MM.1S (cell line): ENCODE measurements around the gene EIF2B2.
"Not testable (repeated sequence)": the region's sequence is repeated elsewhere in the genome, so short reads cannot be mapped to it uniquely, and the experiment has no call there.

Source experiments
- DNase-seq: peaks from one replicate; pipeline ENCODE4 v3.0.0-alpha.2; 2015
- H2AFZ ChIP-seq: fragments of 300-600 bp; sonication (generic); 2 replicates; pipeline ENCODE4 v1.6.0; 2016; ENCODE audit warnings: antibody characterized with exemption, low read length
- H3F3A ChIP-seq: fragments of 300-600 bp; sonication (generic); 2 replicates; pipeline ENCODE4 v1.6.1; 2016; ENCODE audit warnings: mild to moderate bottlenecking, antibody characterized with exemption, low read length, moderate library complexity, mixed read lengths; ENCODE audit not compliant: insufficient read depth
- H3K27ac ChIP-seq: fragments of 300-600 bp; sonication (generic); 2 replicates; pipeline ENCODE4 v1.5.1; 2016; ENCODE audit warnings: mild to moderate bottlenecking, low read length
- H3K27me3 ChIP-seq: fragments of 300-600 bp; sonication (generic); replicated peaks from 2 replicates; pipeline ENCODE4 v1.6.0; 2016; ENCODE audit warnings: low read length; ENCODE audit not compliant: insufficient read depth
- H3K36me3 ChIP-seq: fragments of 300-600 bp; sonication (generic); replicated peaks from 2 replicates; pipeline ENCODE4 v1.6.1; 2016; ENCODE audit warnings: mild to moderate bottlenecking, low read length, mixed read lengths; ENCODE audit not compliant: insufficient read depth
- H3K4me1 ChIP-seq: fragments of 300-600 bp; sonication (generic); 2 replicates; pipeline ENCODE4 v1.6.1; 2016; ENCODE audit warnings: low read length, mixed read lengths
- H3K4me2 ChIP-seq: fragments of 300-600 bp; sonication (generic); 2 replicates; pipeline ENCODE4 v1.6.0; 2016; ENCODE audit warnings: low read depth, low read length
- H3K4me3 ChIP-seq: fragments of 300-600 bp; sonication (generic); 2 replicates; pipeline ENCODE4 v1.5.1; 2016; ENCODE audit warnings: low read length, mixed read lengths
- H3K79me2 ChIP-seq: fragments of 300-600 bp; sonication (generic); 2 replicates; pipeline ENCODE4 v1.6.1; 2016; ENCODE audit warnings: mixed run types, low read length, mixed read lengths
- H3K9ac ChIP-seq: fragments of 300-600 bp; sonication (generic); 2 replicates; pipeline ENCODE4 v1.6.1; 2016; ENCODE audit warnings: low read length, mixed read lengths
- H3K9me2 ChIP-seq: fragments of 300-600 bp; sonication (generic); replicated peaks from 2 replicates; pipeline ENCODE4 v1.6.1; 2016; ENCODE audit warnings: mild to moderate bottlenecking, low read length, mixed read lengths; ENCODE audit not compliant: insufficient read depth
- H3K9me3 ChIP-seq: fragments of 300-600 bp; sonication (generic); replicated peaks from 2 replicates; pipeline ENCODE4 v1.6.1; 2016; ENCODE audit warnings: mild to moderate bottlenecking, low read length, mixed read lengths; ENCODE audit not compliant: insufficient read depth
- H4K20me1 ChIP-seq: fragments of 300-600 bp; sonication (generic); 2 replicates; pipeline ENCODE4 v1.6.1; 2016; ENCODE audit warnings: mild to moderate bottlenecking, low read length, moderate library complexity, mixed read lengths; ENCODE audit not compliant: insufficient read depth
- CTCF ChIP-seq: fragments of 300-600 bp; sonication (generic); IDR thresholded peaks from 2 replicates; pipeline ENCODE4 v1.5.1; 2016; ENCODE audit warnings: antibody characterized with exemption, low read length, mixed read lengths
- EZH2 ChIP-seq: fragments of 300-600 bp; sonication (generic); optimal IDR thresholded peaks from 2 replicates; pipeline ENCODE3; 2017; ENCODE audit warnings: low read depth, mild to moderate bottlenecking, antibody characterized with exemption, low read length, mixed read lengths
- EZH2phosphoT487 ChIP-seq: fragments of 300-600 bp; sonication (generic); IDR thresholded peaks from 2 replicates; pipeline ENCODE4 v1.6.1; 2018; ENCODE audit warnings: antibody characterized with exemption, low read length

EIF2B2 gene

GRCh38 chr14:74988131-74988530, 14.6 kb upstream of the EIF2B2 start:
- H3K36me3 ChIP-seq = no peaks in the 10 kb centered on the region
- no peaks in the 10 kb centered on the region for H3K79me2 ChIP-seq
- no peak overlapping the region for H3K9ac ChIP-seq
- no peak overlapping the region for H2AFZ ChIP-seq
- no peak overlapping the region for H3K4me2 ChIP-seq
- H3K9me2 ChIP-seq = no peaks in the 10 kb centered on the region
- no peak for DNase-seq
- no peaks in the 10 kb centered on the region for H3K27me3 ChIP-seq
- H3K4me3 ChIP-seq = no peak overlapping the region
- no peaks in the 10 kb centered on the region for H3F3A ChIP-seq
- no peak overlapping the region for H3K27ac ChIP-seq
- TF ChIP-seq EZH2phosphoT487 (no peak), EZH2 (no peak), CTCF (no peak)
- no peaks in the 10 kb centered on the region for H3K4me1 ChIP-seq
- no peaks in the 10 kb centered on the region for H4K20me1 ChIP-seq
- H3K9me3 ChIP-seq = no peaks in the 10 kb centered on the region

GRCh38 chr14:74988993-74989392, 13.7 kb upstream of the EIF2B2 start:
- H3K4me3 ChIP-seq = no peak overlapping the region
- H2AFZ ChIP-seq = no peak overlapping the region
- no peaks in the 10 kb centered on the region for H4K20me1 ChIP-seq
- no peak for DNase-seq
- H3K9me3 ChIP-seq = no peaks in the 10 kb centered on the region
- no peaks in the 10 kb centered on the region for H3K27me3 ChIP-seq
- H3K9me2 ChIP-seq = no peaks in the 10 kb centered on the region
- no peaks in the 10 kb centered on the region for H3K79me2 ChIP-seq
- H3K4me1 ChIP-seq = no peaks in the 10 kb centered on the region
- H3K9ac ChIP-seq = no peak overlapping the region
- TF ChIP-seq EZH2phosphoT487 = no peak
- no peak for TF ChIP-seq CTCF
- TF ChIP-seq EZH2 = no peak
- H3K36me3 ChIP-seq = no peaks in the 10 kb centered on the region
- no peaks in the 10 kb centered on the region for H3F3A ChIP-seq
- no peak overlapping the region for H3K27ac ChIP-seq
- H3K4me2 ChIP-seq = no peak overlapping the region

GRCh38 chr14:74994182-74994581, 8.5 kb upstream of the EIF2B2 start:
- H3K4me2 ChIP-seq, H3K4me3 ChIP-seq, H3K27ac ChIP-seq, H3K4me1 ChIP-seq, H3K9me3 ChIP-seq, H3K79me2 ChIP-seq, H2AFZ ChIP-seq, H3K36me3 ChIP-seq, DNase-seq, H3K9me2 ChIP-seq, H3K27me3 ChIP-seq, H4K20me1 ChIP-seq, H3F3A ChIP-seq, H3K9ac ChIP-seq: not testable (repeated sequence)

- H3K4me3 ChIP-seq, H3K79me2 ChIP-seq, H3K27me3 ChIP-seq, H3F3A ChIP-seq, H4K20me1 ChIP-seq, H3K36me3 ChIP-seq, H3K9ac ChIP-seq, H3K4me1 ChIP-seq, H3K27ac ChIP-seq, H2AFZ ChIP-seq, H3K9me2 ChIP-seq, H3K4me2 ChIP-seq, DNase-seq, H3K9me3 ChIP-seq: not testable (repeated sequence)
These were observed 6.9 kb upstream of the EIF2B2 start for GRCh38 chr14:74995781-74996180.
